Uterus (tissue), 4 donors: Measurements from ENCODE around the gene SAMD7. TPM values are rescaled to one million over a fixed set of nuclear protein-coding genes. Genes with fewer than 3 reads are reported as not detected.

Source experiments
- DNase-seq, 2 donors: peaks; one replicate each; pipeline ENCODE4 v3.0.0-alpha.2; 2019 to 2020
- H3K27ac ChIP-seq, 2 donors: fragments of 200-600 bp; sonication (generic); 1 replicate in 1 of 2; 2 replicates in 1 of 2; pipeline ENCODE4 v1.5.1; 2016 to 2018
- H3K27me3 ChIP-seq, 2 donors: fragments of 200-600 bp; sonication (generic); one replicate each; pipeline ENCODE4 v1.5.1; 2018 to 2019; ENCODE audit warnings: control low read depth in 1 of 2
- H3K36me3 ChIP-seq, 2 donors: fragments of 200-600 bp; sonication (generic); one replicate each; pipeline ENCODE4 v1.5.1; 2019; ENCODE audit warnings: control low read depth in 1 of 2
- H3K4me1 ChIP-seq, 2 donors: fragments of 200-600 bp; sonication (generic); one replicate each; pipeline ENCODE4 v1.5.1; 2018 to 2019; ENCODE audit warnings: control low read depth in 1 of 2
- H3K4me3 ChIP-seq, 2 donors: fragments of 200-600 bp; sonication (generic); 1 replicate in 1 of 2; 2 replicates in 1 of 2; pipeline ENCODE4 v1.5.1; 2018 to 2019; ENCODE audit warnings: mild to moderate bottlenecking in 1 of 2
- H3K9me3 ChIP-seq, 2 donors: fragments of 200-600 bp; sonication (generic); one replicate each; pipeline ENCODE4 v1.5.1; 2019; ENCODE audit warnings: control low read depth in 1 of 2
- POLR2A ChIP-seq, 2 donors: fragments of 450-650 bp; IDR thresholded peaks; one replicate each; pipeline ENCODE4 v1.6.1; 2016; ENCODE audit warnings: antibody characterized with exemption in 2 of 2, mild to moderate bottlenecking in 1 of 2, moderate library complexity in 1 of 2
- intact Hi-C: fragments of 100-400 bp; cut with DNase I; formaldehyde crosslinking; loops from one replicate; pipeline ENCODE4 v1.15.1; 2023; ENCODE audit warnings: low total_unique reads
- total RNA-seq, 4 donors: library from RNA; depleted of rRNA in 3 of 4; stranded (reverse); fragments of >200 nt in 3 of 4; gene quantifications; one replicate each; pipeline versions ENCODE4 v1.1.0 to v1.2.4, GENCODE V29; 2014 to 2023
- TF ChIP-seq, protein P1 (sequence below), 4 experiments: fragments of 200-600 bp in 2 of 4; fragments of 450-650 bp in 2 of 4; sonication (generic) in 2 of 4; IDR thresholded peaks; one replicate each; pipeline ENCODE4 v1.5.1; 2016 to 2019; ENCODE audit warnings: antibody characterized with exemption in 4 of 4, mild to moderate bottlenecking in 2 of 4, moderate library complexity in 1 of 4
- donor health status: DM: yes; HTN: yes; CAD: no.

SAMD7 gene
- total RNA-seq, 4 donors from 2014 or later: not detected

DNA sequence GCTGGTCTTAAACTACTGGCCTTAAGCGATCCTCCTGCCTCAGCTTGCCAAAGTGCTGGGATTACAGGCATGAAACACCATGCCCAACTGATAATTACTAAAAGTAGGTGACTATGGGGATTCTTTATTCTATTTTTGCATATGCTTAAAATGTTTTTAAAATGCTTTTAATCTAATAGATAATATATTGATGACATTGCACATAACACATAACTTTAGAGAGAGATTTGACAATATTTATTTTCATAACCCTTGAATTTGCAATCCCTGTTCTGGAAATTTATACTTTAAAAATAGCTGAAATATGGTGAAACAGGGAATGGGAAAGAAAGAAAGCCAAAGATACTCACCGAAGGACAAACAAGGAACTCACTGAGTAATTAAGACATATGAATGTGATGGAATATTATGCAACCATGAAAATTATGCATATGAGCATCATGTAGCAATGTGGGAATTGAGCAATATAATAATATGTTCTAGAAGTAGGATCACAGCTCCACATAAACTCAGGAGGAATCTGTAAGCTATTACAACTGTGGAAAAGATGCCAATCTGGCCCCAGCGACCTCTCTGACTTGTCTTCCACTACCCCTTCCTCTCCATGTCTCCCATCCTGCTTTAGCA lies 43.7 kb upstream of the SAMD7 start:
- Histone ChIP-seq H3K9me3 (no peaks in the 10 kb centered on the region), H3K27me3 (no peaks in the 10 kb centered on the region), H3K4me1 (no peaks in the 10 kb centered on the region), H3K36me3 (no peaks in the 10 kb centered on the region), H3K27ac (no peak overlapping the region), H3K4me3 (no peak overlapping the region)
- TF ChIP-seq, protein P1, sequence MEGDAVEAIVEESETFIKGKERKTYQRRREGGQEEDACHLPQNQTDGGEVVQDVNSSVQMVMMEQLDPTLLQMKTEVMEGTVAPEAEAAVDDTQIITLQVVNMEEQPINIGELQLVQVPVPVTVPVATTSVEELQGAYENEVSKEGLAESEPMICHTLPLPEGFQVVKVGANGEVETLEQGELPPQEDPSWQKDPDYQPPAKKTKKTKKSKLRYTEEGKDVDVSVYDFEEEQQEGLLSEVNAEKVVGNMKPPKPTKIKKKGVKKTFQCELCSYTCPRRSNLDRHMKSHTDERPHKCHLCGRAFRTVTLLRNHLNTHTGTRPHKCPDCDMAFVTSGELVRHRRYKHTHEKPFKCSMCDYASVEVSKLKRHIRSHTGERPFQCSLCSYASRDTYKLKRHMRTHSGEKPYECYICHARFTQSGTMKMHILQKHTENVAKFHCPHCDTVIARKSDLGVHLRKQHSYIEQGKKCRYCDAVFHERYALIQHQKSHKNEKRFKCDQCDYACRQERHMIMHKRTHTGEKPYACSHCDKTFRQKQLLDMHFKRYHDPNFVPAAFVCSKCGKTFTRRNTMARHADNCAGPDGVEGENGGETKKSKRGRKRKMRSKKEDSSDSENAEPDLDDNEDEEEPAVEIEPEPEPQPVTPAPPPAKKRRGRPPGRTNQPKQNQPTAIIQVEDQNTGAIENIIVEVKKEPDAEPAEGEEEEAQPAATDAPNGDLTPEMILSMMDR (IDR thresholded peaks at IDR 0.05): no peak
- no peak for TF ChIP-seq POLR2A (IDR thresholded peaks at IDR 0.05)
- intact Hi-C loops: no loop called here
- no peak for DNase-seq

DNA sequence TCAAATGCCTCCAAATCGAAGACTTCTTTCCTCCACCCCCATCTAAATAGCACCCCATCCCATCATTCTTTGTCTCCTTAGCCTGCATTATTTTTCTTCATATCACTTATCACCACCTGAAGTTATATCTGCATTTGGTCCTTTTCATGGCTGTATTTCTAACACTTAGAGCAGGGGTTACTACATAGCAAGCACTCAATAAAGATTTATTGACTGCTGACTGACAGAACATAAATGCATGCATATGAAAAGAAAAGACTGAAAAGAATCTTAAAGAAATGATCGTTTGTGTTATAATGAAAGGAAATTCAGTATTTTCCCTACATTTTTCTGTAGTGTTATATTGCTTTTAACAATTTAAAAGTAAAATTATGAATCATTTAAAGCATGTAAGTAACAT lies 43.0 kb upstream of the SAMD7 start:
- Histone ChIP-seq H3K9me3 (no peaks in the 10 kb centered on the region), H3K27ac (no peak overlapping the region), H3K4me1 (no peaks in the 10 kb centered on the region), H3K27me3 (no peaks in the 10 kb centered on the region), H3K36me3 (no peaks in the 10 kb centered on the region), H3K4me3 (no peak overlapping the region)
- TF ChIP-seq, protein P1 (IDR thresholded peaks at IDR 0.05): no peak
- TF ChIP-seq POLR2A (IDR thresholded peaks at IDR 0.05): no peak
- intact Hi-C loops: no loop called here
- DNase-seq: no peak

DNA sequence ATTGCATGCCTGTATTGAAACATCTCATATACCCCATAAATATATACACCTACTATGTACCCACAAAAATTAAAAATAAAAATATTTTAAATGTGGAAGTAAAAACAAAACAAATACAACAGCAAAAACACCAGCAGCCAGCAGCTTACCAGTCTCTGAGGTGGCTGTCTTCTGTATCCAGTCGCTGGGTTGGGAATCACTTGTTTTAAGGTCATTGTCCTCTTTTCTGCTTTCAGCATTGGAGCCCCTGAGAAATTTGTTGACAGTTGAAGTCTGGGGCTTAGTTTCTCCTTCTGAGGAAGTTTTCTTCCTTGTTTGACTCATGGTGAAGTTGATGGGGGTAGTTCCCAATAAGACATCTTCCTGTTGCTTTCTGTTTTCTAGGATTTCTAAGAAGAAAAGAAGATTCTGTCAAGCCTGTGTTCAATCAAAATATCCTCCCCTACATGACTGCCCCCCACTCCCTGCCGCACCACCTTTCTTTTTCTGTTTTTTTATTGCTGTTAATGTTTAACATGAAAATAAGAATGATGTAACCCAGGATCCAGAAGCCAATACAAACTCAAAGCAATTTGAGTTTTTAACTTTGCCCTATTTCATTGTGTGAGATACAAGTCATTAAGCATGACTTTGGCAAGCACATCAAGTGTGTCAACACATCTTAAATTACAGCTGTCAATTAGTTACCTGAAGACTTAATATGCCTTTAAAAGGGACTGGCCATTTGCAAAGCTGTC lies 41.7 kb upstream of the SAMD7 start, which contains the start of gene LRRC31:
Gene LRRC31 (minus strand): TSS at position 452 of the 737 bp plus-strand sequence. CDS start 128 bp downstream, at position 324.
- H3K4me1 ChIP-seq: no peaks in the 10 kb centered on the region
- intact Hi-C loops: no loop called here

DNA sequence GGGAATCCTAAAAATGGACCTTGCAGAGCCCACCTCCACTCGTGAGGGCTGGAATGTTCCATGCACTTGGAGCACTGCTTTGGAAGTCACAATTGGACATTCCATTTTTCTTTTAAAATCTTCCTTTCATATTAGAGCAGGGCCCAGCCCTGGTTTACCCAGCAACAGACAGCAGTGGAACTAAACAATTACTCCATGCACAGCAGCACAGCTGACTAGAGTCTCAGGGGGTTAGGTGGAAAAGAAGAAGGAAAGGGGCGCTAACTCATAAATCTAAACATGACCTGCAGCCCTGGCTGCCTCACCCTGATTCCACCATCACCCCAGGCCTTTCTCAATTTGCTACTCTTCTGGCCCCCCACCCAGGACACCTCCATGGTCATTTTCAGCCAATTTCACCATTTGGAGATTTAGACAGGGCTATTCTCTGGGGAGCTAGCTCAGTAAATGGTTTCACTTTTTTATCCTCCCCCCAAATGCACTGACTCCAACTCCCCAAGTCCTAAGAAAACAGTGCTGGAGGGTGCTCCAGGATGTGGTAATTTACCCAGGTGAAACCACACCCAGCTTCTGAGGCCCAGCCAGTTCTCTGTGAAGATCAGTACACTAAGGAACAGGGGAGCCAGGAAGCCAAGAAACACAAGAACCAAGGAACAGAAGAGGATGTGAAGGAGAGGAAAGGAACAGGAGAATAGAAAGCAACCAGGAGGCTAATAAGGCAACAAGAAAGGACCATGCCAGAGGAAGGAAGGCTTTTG lies 40.1 kb upstream of the SAMD7 start:
- TF ChIP-seq POLR2A (IDR thresholded peaks at IDR 0.05): no peak
- TF ChIP-seq, protein P1 (IDR thresholded peaks at IDR 0.05): no peak
- no peak for DNase-seq
- Histone ChIP-seq H3K4me3 (no peak overlapping the region), H3K9me3 (no peaks in the 10 kb centered on the region), H3K27ac (no peak overlapping the region), H3K36me3 (no peaks in the 10 kb centered on the region), H3K4me1 (no peaks in the 10 kb centered on the region), H3K27me3 (no peaks in the 10 kb centered on the region)
- intact Hi-C loops: no loop called here

More for the DNA sequence above, 41.7 kb upstream of the SAMD7 start, which contains the start of gene LRRC31:
- Histone ChIP-seq H3K36me3 (no peaks in the 10 kb centered on the region), H3K9me3 (no peaks in the 10 kb centered on the region), H3K4me3 (no peak within 1 kb of the TSS), H3K27me3 (no peaks in the 10 kb centered on the region), H3K27ac (no peak within 1 kb of the TSS)
- DNase-seq: no peak
- TF ChIP-seq POLR2A (IDR thresholded peaks at IDR 0.05): no peak
- TF ChIP-seq, protein P1 (IDR thresholded peaks at IDR 0.05): no peak
